HG03095 (cell line): Measurements from ENCODE around the gene KRTAP3-2.

Experiments
- ATAC-seq: cut with Tn5 transposase; IDR thresholded peaks from one replicate; pipeline ENCODE4 v1.9.1; 2021; ENCODE audit warnings: moderate library complexity; ENCODE audit not compliant: unreplicated experiment

KRTAP3-2 gene

DNA sequence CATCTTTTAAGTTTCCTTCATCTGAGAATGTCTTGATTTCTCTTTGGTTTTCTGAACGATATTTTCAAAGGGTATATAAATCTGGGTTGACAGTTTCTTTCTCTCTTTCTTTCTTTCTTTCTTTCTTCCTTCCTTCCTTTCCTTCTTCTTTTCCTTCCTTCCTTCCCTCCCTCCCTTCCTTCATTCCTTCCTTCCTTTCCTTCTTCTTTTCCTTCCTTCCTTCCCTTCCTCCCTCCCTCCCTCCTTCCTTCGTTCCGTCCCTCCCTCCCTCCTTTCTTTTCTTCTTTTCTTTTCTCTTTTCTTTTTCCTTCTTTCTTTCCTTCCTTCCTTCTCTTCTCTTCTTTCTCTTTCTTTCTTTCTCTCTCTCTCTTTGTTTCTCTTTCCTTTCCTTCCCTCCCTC lies 25.3 kb downstream of the KRTAP3-2 start:
- ATAC-seq, result no peak

DNA sequence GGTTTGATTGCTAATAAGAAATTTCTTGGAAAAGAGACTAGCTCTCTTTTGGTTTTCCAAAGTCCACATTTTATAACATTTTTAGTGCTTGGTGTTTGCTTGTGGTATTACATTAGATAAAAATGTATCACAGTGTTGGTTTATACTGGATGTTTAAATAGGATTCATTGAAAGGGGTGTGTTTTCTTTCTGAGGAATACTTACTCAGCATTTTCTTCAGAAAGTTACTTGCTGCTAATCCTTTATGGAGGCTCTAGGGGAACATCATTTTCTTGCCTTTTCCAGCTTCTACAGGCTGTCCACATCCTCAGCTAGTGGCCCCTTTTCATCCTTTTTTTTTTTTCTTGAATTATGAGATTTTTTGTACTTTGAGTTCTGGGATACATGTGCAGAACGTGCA lies 32.1 kb downstream of the KRTAP3-2 start:
- no peak for ATAC-seq

DNA sequence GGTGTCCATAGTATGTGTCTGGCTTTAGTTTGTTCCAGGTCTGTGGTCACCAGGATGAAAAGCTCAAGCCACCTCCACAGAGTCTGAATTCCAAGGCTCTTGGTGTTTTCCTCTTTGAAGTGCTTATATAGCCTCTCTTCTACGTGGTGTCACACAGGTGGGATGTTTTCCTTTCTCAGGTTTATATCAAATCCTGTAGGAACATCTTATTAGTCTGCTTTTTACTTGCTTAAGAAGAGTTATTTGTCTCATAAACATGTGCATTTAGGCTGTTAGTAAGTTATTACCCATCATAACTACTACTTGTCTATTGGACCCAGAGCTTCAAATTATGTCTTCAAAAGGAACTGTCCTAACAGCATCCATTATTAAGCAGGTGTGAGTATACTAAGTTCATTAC lies 32.9 kb downstream of the KRTAP3-2 start, which contains the start of gene KRT39:
Gene KRT39 (minus strand): TSS at position 101 of the 400 bp plus-strand sequence. CDS start 92 bp downstream, at position 9.
- no peak for ATAC-seq

DNA sequence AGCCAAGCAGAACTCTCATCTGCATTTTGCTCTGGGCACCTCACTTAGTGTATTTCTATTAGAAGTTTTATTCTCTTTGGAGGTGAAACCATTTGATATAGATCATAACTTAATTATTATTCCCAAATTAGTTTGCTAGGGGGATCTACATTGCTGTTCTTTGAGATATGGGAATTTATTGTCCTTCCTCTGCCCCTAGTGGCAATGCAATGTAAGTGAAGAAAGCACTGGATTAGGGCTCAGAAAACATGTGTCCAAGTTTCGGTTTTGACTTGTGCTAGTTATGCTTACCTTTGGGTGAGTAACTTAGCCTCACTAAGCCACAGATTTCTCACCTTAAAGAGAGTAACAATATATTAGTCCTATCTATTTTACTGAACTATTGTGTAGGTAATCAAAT lies 35.9 kb downstream of the KRTAP3-2 start:
- no peak for ATAC-seq

DNA sequence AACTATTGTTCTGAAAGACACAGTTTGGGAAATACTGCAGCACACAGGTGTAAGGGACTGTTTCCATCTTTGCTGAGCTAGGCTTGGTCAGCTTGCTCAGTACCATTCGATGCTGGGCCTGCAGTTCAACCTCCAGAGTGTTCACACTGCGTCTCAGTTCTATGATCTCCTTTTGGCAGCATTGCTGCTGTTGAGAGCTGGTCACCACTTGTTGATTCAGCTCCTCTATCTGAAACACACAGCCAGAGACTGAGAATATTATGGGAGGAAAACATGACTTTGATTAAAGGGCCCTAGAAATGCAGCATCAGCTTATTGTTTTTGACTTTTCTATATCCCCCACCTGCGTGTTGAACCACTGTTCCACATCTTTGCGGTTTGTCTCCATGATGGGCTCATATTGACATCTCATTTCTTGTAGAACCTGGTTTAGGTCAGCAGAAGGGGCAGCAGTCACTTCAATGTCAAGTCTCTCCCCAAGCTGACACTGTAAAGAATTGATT lies 37.6 kb downstream of the KRTAP3-2 start:
- no peak for ATAC-seq

DNA sequence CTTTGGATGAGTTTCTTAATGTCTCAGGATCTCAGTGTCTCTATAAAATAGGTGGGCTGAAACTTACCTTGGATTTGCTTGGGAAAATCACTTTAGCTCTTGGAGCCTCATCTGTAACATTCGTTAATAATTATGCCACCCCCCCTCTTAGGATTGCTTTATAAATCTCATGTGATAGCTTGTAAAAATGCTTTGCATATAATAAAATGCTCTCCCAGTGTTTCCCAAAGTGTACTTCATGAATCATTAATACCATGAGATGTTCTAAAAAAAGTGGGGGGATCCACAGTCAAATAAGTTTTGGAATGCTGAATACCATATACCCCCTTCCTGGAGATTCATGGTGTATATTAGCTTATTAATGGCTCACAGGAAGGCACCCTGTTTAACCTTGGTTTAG lies 38.1 kb downstream of the KRTAP3-2 start:
- ATAC-seq, result no peak

DNA sequence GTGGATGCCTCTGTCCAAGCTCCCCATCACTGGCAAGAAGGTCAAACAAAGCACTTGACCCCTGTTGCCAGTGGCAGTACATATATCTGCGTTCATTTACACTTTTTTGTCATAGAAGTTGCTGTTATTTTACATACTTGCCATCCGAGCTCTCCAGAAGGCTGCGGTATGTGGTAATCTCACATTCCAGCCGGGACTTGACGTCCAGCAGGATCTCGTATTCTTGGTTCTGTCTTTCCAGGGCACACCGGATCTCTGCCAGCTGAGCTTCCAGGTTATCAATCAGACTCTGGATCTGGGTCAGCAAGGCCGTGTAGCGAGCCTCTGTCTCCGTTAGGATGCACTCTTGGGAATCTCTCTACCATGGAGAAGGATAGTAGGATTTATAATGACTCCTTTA lies 39.6 kb downstream of the KRTAP3-2 start:
- ATAC-seq, result no peak

DNA sequence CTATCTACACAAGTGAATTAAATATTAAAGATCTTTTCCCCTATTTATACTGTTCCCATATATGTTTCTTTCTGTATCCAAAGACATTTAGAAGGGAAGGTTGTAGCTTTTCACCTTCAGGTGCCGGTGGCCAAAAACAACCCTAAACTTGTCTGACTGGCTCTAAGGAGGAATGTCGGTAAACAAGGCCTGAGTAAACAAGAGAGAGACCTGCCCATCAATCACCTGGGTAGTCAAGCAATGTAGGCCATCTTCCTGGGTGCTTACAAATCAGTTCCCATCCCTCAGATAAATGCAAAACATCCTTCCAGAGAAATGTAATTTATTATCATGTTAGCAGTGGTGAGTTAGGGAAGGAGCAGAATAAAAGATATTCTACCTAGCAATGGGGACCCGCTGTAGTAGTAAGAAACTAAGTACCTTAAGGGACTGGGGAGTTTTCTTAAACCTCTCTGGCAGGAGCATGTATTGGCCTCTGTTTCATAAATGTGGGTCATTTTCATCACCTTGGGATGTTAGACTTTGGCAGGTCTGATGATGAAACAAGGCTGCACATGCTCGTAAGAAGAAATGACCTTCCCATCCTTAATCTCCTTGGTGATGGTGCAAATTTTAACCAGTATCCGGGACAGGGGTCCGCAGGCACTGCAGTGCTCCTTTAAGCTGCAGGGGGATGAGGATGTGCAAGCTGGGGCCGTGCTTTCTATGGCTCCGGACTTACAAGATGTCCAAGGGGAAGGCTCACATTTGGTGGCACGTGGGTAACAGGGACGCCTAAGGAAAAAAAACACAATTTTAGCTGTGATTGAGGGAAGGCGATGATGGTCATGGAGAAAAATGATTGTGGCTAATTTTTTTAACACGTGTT lies 41.4 kb downstream of the KRTAP3-2 start:
- no peak for ATAC-seq

DNA sequence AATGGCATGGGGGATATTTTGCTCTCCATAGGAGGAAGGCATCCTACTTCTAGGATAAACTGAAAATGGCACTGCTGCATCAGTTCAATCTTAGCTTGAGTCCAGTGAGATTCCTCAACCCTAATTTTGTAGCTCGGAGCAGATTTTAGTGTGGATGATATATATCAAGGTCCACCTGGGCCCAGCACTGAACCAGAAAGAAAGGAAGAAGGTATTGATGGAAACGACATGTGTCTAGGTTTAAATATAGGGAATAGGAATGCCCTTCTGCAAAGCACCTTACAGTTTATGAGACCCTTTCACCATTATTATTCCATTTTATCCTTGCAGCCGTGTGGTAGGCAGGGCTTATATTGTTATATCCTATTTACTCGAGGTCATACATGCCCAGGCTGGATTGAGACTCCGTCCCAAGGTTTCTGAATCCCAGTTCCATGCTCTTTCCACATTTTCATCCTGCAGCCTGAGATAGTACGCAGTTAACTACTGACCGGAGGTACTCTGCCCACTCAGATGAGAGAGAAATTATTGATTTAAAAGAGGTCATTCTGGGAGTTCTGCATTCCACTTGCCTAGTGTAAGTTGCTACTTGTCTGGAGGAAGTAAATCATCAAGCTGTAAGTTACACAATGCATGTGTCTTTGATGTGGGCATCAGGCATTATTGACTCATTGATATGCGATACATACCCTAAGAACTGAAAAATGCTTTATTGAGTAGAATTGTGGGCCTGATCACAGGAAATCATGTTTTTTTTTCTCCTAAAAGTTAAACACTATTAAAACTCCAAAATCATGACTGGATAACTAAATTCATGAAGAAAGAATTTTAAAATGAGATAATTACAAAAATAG lies 43.1 kb downstream of the KRTAP3-2 start:
- ATAC-seq, result no peak

DNA sequence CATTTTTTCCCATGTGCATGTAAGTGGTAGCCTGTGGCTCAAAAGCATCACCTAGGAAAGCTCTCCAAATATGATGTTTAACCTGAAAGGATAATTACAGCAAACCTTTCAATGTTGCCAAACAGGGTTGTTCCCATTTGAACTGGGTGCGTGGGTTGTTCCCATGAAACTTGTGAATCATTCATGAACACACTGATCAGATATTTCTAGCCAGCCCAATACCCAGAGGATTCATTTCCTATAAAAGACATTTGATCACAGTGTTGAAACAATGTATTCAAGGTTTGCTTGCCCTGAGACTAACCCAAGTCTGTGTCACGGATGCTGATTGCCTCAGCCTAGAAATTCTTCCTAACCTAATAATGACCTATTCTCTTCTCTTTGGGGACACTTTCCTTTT lies 45.8 kb downstream of the KRTAP3-2 start:
- ATAC-seq, result no peak

DNA sequence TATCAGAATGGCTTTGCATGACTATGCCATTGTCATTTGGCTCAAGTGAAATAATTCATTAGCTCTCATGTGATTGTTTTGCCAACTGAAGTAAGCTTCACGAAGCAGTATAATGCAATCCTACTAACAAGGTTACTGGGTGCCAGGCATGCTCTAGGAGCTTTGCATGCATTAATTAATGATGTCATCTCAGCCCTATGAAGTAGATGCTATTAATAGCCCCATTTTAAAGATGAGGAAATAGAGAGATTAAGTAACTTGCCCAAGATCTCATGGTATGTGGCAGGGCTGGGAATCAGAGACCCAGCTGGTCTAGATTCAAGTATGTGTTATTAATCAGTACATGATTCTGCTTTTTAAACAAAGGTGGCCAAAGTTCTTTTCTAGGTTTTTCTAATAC lies 47.0 kb downstream of the KRTAP3-2 start:
- ATAC-seq, result no peak

DNA sequence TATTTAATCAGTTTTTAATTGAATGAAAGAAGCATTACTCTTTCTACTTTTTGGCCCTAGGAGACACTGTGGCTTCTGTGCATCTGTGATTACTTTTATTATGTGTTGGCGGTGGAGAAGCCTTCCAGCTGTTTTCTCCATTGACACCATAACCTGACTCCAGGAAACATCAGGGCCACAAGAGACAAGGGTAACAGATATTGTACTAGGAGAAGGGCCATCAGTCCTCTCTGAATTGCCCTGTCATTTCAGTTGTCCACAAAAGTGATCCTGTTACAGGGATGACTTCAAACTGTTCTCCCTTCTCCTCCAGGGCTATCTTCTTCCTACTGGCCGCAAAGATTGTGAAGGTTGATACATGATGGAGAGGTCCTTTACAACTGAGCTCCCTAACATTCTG lies 47.6 kb downstream of the KRTAP3-2 start:
- no peak for ATAC-seq

DNA sequence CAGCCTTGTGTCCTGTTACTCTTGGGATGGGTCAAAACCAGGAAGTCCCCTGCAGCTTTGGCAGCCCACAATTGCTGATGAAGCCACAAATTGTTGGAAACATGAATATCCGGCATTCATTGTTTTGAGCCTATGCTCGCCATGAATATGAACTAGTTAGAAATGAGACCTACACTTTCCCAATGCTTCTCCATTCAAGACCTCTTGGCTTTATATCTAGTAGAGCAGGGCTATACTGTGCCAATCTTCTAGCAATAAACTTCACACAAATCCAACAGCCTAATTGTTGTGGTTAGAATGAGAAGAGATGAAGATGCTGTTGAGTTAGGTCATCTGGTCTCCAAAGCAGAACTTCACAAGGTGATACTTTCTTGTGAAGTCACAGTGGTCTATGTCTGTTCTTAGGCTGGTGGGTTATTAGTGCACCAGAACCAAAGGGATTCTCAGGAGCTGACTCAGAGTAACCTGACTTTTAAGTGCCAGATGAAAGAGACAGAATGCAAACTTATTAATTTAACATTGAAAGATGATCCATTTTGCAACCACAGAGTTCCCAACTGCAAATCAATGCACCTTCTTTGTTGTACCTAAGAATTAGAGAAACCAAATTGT lies 48.6 kb downstream of the KRTAP3-2 start:
- ATAC-seq, result no peak

DNA sequence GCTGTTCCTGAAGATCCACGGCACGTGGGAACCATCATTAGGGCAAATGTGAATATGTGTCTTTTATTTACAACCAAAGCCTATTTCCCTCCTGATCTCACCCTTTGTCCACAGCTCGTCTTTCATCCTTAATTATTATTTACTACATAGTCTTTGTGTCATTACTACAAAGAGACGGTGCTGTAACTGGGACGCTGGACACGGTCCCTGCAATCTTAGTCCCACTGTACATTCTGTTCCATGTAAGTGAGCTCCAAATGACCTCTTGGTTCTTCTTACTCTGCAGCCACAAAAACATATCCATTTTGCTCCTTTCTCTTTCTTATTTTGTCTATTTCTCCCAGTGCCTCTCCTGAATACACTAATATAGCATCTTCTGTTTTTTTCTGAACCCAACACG lies 49.5 kb downstream of the KRTAP3-2 start:
- ATAC-seq, result no peak

DNA sequence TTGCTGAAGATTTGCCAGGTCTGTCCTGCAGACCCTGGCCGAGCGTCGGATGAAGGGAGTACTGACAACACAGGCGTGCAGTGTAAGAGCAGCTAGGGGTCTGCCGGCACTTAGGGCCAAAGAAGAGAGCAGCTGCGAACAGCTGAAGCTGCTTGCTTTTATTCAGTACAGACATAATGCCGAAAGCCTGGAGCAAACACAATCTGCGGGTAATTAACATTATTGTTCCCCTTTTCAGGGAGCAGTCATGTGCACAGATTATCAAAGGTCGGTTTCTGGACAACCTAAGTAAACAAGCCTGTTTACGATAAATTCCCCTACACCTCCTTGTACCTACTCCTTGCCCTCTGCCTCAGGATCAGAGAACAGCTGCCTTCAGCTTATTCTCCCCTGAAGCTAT lies 50.3 kb downstream of the KRTAP3-2 start:
- no peak for ATAC-seq
